Stomach (tissue), 9 donors: Measurements from ENCODE around the gene ZNF691. TPM values are rescaled to one million over a fixed set of nuclear protein-coding genes. Genes with fewer than 3 reads are reported as not detected.
A peak's percentile ranks its signal among the peaks of the same experiment; 100 is the strongest.
"Not testable (repeated sequence)": the region's sequence is repeated elsewhere in the genome, so short reads cannot be mapped to it uniquely, and the experiment has no call there.

ENCODE experiments used
- DNase-seq, 2 donors: peaks; one replicate each; pipeline versions ENCODE4 v3.0.0 to v3.0.0-alpha.2; 2013 to 2019
- H3K27ac ChIP-seq, 5 donors: fragments of 200-600 bp in 4 of 5; sonication (generic) in 4 of 5; one replicate each; pipeline ENCODE4 v1.5.1; 2013 to 2019; ENCODE audit warnings: mild to moderate bottlenecking in 1 of 5, moderate library complexity in 1 of 5
- H3K27me3 ChIP-seq, 3 donors: fragments of 200-600 bp; sonication (generic); one replicate each; pipeline ENCODE4 v1.5.1; 2017 to 2019; ENCODE audit warnings: mixed run types in 1 of 3
- H3K36me3 ChIP-seq, 4 donors: fragments of 200-600 bp; sonication (generic); 1 replicate in 3 of 4; 2 replicates in 1 of 4; pipeline ENCODE4 v1.5.1; 2016 to 2019
- H3K4me1 ChIP-seq, 4 donors: fragments of 200-600 bp; sonication (generic); one replicate each; pipeline ENCODE4 v1.5.1; 2016 to 2019
- H3K4me3 ChIP-seq, 4 donors: fragments of 200-600 bp; sonication (generic) in 3 of 4; one replicate each; pipeline ENCODE4 v1.5.1; 2016 to 2019; ENCODE audit warnings: mild to moderate bottlenecking in 1 of 4
- H3K9me3 ChIP-seq, 4 donors: fragments of 200-600 bp; sonication (generic); one replicate each; pipeline ENCODE4 v1.5.1; 2016 to 2019
- EP300 ChIP-seq: sonication (generic); formaldehyde crosslinking; IDR thresholded peaks from one replicate; pipeline ENCODE4 v1.6.1; 2017; ENCODE audit warnings: antibody characterized with exemption
- POLR2A ChIP-seq, 4 donors: fragments of 450-650 bp; IDR thresholded peaks; one replicate each; pipeline ENCODE4 v1.6.1; 2016; ENCODE audit warnings: antibody characterized with exemption in 4 of 4, control low read depth in 2 of 4, mild to moderate bottlenecking in 1 of 4, moderate library complexity in 1 of 4
- POLR2AphosphoS5 ChIP-seq, 3 donors: sonication (generic); formaldehyde crosslinking; IDR thresholded peaks; one replicate each; pipeline ENCODE4 v1.6.1; 2016; ENCODE audit warnings: antibody characterized with exemption in 3 of 3
- WGBS, 5 donors: extraction: QIAGEN DNeasy Blood & Tissue Kit in 3 of 5; methylation state at CpG; one replicate each; pipeline versions ENCODE4 v1.1.5 to v1.1.7; 2013 to 2018; 5-methylcytosine and 5-hydroxymethylcytosine counted together
- intact Hi-C: fragments of 100-400 bp; cut with DNase I; formaldehyde crosslinking; loops from one replicate; pipeline ENCODE4 v1.15.1; 2023; ENCODE audit warnings: low total_unique reads
- polyA plus RNA-seq, 3 donors: library from polyadenylated mRNA; stranded (reverse); fragments of 200-250 nt; gene quantifications; one replicate each; pipeline ENCODE4 v1.2.3, GENCODE V29; 2013
- total RNA-seq, 5 donors: library from RNA; depleted of rRNA; stranded (reverse); fragments of >200 nt; gene quantifications; one replicate each; pipeline versions ENCODE4 v1.1.0 to v1.2.3, GENCODE V29; 2014 to 2016
- TF ChIP-seq, protein P1 (sequence below), 7 experiments: fragments of 450-650 bp in 4 of 7; fragments of 200-600 bp in 3 of 7; sonication (generic) in 3 of 7; IDR thresholded peaks; one replicate each; pipeline ENCODE4 v1.5.1; 2016 to 2019; ENCODE audit warnings: antibody characterized with exemption in 7 of 7, control low read depth in 2 of 7, mild to moderate bottlenecking in 1 of 7
- donor health status: healthy with polysubstance abuse.
- donor health status: Bipolar disorder and iron deficiency.
- donor health status: healthy.

ZNF691 gene
- total and polyA plus RNA-seq, 8 donors = 1.2 to 12.8 (median 5.7) TPM

DNA sequence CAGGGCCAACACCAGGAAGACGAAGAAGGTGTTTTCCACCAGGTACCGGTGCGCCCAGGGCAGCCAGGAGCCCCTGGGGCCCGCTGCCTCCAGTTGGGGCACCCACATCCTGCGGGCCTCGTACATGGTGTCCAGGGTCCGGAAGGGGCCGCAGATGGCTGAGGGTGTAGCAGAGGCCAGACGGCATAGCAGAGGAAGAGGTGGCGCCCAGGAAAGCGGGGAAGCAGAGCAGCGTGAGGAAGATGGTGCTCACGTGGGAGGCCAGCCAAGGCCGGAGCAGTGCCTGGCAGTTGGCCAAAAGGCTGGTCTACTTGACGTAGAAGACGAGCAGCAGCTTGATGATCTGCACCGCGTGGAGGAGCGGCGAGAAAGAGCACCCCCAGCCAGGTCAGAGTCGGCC, 40.4 kb downstream of the ZNF691 start:
- Histone ChIP-seq H3K9me3 (no peaks in the 10 kb centered on the region), H3K27me3 (peaks cover 0 to 13% (median 0%) of the 10 kb centered on the region in 3 donors), H3K4me1 (no peaks in the 10 kb centered on the region), H3K36me3 (no peaks in the 10 kb centered on the region), H3K4me3 (no peak overlapping the region), H3K27ac (no peak overlapping the region)
- 73 to 80% (median 74%) methylated on average over 17 to 21 of the region's 21 CpGs for WGBS, 5 donors
- intact Hi-C loops = no loop called here
- peak in 1 of 2 donors; percentile 33 for DNase-seq
- TF ChIP-seq POLR2A (IDR thresholded peaks at IDR 0.05) (no peak), POLR2AphosphoS5 (IDR thresholded peaks at IDR 0.05) (no peak), EP300 (no peak)
- TF ChIP-seq, protein P1, sequence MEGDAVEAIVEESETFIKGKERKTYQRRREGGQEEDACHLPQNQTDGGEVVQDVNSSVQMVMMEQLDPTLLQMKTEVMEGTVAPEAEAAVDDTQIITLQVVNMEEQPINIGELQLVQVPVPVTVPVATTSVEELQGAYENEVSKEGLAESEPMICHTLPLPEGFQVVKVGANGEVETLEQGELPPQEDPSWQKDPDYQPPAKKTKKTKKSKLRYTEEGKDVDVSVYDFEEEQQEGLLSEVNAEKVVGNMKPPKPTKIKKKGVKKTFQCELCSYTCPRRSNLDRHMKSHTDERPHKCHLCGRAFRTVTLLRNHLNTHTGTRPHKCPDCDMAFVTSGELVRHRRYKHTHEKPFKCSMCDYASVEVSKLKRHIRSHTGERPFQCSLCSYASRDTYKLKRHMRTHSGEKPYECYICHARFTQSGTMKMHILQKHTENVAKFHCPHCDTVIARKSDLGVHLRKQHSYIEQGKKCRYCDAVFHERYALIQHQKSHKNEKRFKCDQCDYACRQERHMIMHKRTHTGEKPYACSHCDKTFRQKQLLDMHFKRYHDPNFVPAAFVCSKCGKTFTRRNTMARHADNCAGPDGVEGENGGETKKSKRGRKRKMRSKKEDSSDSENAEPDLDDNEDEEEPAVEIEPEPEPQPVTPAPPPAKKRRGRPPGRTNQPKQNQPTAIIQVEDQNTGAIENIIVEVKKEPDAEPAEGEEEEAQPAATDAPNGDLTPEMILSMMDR (IDR thresholded peaks at IDR 0.05) = no peak

DNA sequence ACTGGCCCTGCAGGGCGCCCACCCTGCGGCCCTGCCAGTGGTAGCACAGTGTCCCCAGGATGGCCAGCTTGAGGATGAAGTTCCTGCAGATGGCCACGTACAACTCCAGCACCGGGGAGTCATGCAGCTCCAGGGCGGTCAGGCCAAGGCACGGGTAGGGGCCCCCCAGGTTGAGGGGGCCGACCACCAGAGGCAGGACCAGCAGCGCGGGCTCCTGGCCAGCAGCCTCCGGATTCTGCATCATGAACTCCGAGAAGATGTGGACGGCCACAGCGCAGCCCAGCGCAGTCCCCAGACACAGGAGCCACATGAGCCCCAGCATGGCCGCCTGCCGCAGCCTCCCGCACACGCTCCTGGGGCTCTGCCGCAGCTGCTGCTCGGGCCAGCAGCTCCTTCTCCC, 41.0 kb downstream of the ZNF691 start:
- intact Hi-C loops = no loop called here
- H3K27ac ChIP-seq = no peak overlapping the region
- peaks cover 0 to 13% (median 0%) of the 10 kb centered on the region in 3 donors for H3K27me3 ChIP-seq
- H3K4me1 ChIP-seq = no peaks in the 10 kb centered on the region
- TF ChIP-seq, protein P1 (IDR thresholded peaks at IDR 0.05) = no peak
- TF ChIP-seq EP300 (no peak), POLR2AphosphoS5 (IDR thresholded peaks at IDR 0.05) (no peak), POLR2A (IDR thresholded peaks at IDR 0.05) (no peak)
- no peaks in the 10 kb centered on the region for H3K36me3 ChIP-seq
- H3K9me3 ChIP-seq = no peaks in the 10 kb centered on the region
- H3K4me3 ChIP-seq = no peak overlapping the region
- WGBS, 5 donors = 76 to 97% (median 91%) methylated on average over 3 to 20 of the region's 20 CpGs
- no peak for DNase-seq

DNA sequence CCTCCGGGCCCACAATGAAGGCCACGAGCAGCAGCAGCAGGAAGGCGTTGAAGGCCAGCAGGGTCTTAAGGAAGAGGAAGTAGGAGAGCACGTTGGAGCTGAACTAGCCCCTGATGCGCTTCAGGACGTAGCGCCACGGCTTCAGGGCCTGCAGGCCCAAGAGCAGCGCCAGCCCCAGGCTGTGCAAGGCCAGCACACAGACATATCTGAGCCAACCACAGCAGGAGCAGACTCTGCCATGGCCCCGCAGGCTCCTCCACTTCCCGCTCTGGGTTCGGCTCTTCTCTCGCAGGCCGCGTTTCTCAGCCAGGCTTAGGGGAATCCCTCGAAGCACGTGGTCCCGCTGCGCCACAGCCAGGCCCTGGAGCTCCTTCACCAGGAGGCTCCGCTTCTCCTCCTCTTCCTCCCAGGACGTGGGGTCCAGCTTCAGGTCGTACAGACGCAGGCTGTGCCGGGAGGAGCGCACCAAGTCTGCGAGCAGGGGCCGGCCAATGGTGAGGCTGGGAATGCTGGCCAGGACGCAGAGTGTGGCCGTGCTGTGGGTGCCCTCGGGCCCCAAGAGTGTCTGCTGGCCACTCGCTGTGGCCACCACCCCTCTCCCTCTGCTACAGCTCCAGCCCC, 41.7 kb downstream of the ZNF691 start:
- no peak overlapping the region for H3K27ac ChIP-seq
- no peak for DNase-seq
- H3K27me3 ChIP-seq = peaks cover 0 to 13% (median 0%) of the 10 kb centered on the region in 3 donors
- H3K9me3 ChIP-seq = no peaks in the 10 kb centered on the region
- intact Hi-C loops = no loop called here
- WGBS, 5 donors = 84 to 91% (median 90%) methylated on average over 20 to 31 of the region's 31 CpGs
- TF ChIP-seq POLR2A (IDR thresholded peaks at IDR 0.05) (no peak), POLR2AphosphoS5 (IDR thresholded peaks at IDR 0.05) (no peak)
- no peaks in the 10 kb centered on the region for H3K36me3 ChIP-seq
- H3K4me3 ChIP-seq = no peak overlapping the region
- H3K4me1 ChIP-seq = no peaks in the 10 kb centered on the region

DNA sequence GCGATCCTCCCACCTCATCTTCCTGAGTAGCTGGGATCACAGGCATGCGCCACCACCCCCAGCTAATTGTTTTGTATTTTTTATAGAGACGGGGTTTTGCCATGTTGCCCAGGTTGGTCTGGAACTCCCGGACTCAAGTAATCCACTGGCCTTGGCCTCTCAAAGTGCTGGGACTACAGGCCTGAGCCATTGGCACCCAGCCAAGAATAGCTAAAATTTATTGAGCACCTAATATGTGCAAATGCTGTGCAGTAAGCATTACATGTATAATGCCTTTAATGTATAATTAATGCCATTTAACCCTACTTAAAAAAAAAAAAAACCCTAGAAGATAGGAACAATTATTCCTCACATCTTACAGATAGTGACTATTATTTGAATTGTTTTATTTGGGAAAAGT, 42.9 kb downstream of the ZNF691 start:
- intact Hi-C loops = no loop called here
- DNase-seq = no peak
- Histone ChIP-seq H3K27ac (no peak overlapping the region), H3K4me1 (no peaks in the 10 kb centered on the region), H3K9me3 (no peaks in the 10 kb centered on the region), H3K4me3 (no peak overlapping the region), H3K27me3 (peaks cover 0 to 13% (median 0%) of the 10 kb centered on the region in 3 donors), H3K36me3 (no peaks in the 10 kb centered on the region)
- no peak for TF ChIP-seq POLR2A (IDR thresholded peaks at IDR 0.05)
- TF ChIP-seq, protein P1 (IDR thresholded peaks at IDR 0.05) = no peak
- TF ChIP-seq POLR2AphosphoS5 (IDR thresholded peaks at IDR 0.05) = no peak
- no peak for TF ChIP-seq EP300
- 81 to 95% (median 94%) methylated on average over 4 of the region's 4 CpGs for WGBS, 5 donors

GRCh38 chr1:42891465-42892138, 45.2 kb downstream of the ZNF691 start:
- no peak for DNase-seq
- Histone ChIP-seq H3K4me1 (no peaks in the 10 kb centered on the region), H3K36me3 (no peaks in the 10 kb centered on the region), H3K4me3 (no peak overlapping the region), H3K27ac (no peak overlapping the region), H3K27me3 (peaks cover 0 to 8% (median 0%) of the 10 kb centered on the region in 3 donors), H3K9me3 (no peaks in the 10 kb centered on the region)
- WGBS, 5 donors = 54 to 70% (median 62%) methylated on average over 5 of the region's 5 CpGs
- intact Hi-C loops = no loop called here
- TF ChIP-seq POLR2AphosphoS5 (IDR thresholded peaks at IDR 0.05) = no peak
- no peak for TF ChIP-seq EP300
- TF ChIP-seq, protein P1 (IDR thresholded peaks at IDR 0.05) = no peak
- no peak for TF ChIP-seq POLR2A (IDR thresholded peaks at IDR 0.05)

GRCh38 chr1:42899960-42900359, 53.5 kb downstream of the ZNF691 start:
- intact Hi-C loops, H3K27ac ChIP-seq, H3K4me1 ChIP-seq, H3K36me3 ChIP-seq, H3K4me3 ChIP-seq, DNase-seq: not testable (repeated sequence)
- Histone ChIP-seq H3K27me3 (peaks cover 0 to 12% (median 4%) of the 10 kb centered on the region in 3 donors), H3K9me3 (peaks cover 0 to 23% (median 12%) of the 10 kb centered on the region in 4 donors)
- 87 to 97% (median 89%) methylated on average over 4 of the region's 4 CpGs for WGBS, 5 donors
